Pons (tissue), 1 donor: ENCODE measurements around the gene KRT73.
"Not testable (repeated sequence)": the region's sequence is repeated elsewhere in the genome, so short reads cannot be mapped to it uniquely, and the experiment has no call there.

Experiments
- DNase-seq: peaks from one replicate; pipeline ENCODE4 v3.0.0-alpha.2; 2016; ENCODE audit warnings: low spot score

The KRT73 gene

GRCh38 chr12:52600475-52600874 is 17.9 kb downstream of the KRT73 start:
- no peak for DNase-seq

DNA sequence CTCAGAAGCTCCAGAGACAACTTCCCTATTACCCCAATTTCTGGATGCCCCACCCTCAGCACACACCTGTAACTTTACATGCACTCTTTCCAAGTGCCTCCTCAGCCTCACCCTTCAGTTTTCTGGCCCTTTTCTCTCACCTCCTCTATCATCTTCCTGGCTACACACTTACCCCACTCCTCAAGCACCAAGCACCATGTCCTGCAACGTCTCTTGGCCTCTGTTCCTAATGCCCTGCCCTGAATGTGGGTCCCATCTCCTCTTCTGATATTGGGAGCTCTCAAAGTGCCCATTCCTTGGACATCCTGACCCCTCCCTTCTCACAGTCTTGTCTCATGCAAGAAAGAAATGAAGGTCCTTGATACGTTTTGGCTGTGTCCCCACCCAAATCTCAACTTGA is 18.3 kb downstream of the KRT73 start:
- no peak for DNase-seq

DNA sequence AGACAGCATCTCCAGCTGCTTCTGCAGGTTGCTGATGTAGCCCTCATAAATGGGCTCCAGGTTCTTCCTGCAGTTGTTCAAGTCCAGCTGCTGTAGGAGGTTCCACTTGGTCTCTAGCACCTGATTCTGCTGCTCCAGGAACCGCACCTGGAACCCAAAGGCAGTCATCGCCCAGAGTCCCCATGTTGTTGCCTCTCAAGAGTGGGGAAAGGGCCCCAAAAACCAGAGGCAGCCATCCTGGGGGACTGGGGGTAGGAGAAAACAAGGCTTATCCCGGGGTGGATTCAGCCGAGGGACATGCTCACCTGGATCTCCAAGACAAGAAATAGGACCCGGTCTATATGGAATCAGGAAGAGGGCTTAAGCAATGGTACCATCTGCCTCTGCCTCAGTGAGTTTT is 19.4 kb downstream of the KRT73 start:
- DNase-seq: no peak

DNA sequence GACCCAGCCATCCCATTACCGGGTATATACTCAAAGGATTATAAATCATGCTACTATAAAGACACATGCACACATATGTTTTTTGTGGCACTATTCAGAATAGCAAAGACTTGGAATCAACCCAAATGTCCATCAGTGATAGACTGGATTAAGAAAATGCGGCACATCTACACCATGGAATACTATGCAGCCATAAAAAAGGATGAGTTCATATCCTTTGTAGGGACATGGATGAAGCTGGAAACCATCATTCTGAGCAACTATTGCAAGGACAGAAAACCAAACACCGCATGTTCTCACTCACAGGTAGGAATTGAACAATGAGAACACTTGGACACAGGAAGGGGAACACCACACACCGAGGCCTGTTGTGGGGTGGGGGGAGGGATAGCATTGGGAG is 24.1 kb downstream of the KRT73 start:
- DNase-seq: not testable (repeated sequence)

DNA sequence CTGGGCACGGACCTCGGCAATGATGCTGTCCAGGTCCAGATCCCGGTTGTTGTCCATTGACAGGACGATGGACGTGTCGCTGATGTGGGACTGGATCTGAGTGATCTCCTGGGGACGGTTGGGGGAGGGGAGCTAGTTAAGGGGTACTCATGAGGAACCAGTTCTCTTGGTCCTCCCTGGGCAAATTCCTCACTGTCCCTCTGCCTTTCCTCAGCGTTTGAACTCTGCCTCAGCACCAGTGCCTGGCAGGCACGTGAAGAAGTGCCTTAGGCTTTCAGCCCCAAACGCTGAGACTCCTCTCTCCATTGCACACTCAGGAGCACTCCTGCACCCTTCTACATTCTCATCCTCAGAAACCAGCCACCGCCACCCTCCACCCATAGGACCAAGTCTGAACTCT is 26.8 kb downstream of the KRT73 start:
- DNase-seq: no peak

GRCh38 chr12:52590021-52590420 is 28.3 kb downstream of the KRT73 start:
- DNase-seq: no peak

- no peak for DNase-seq
Observed at GRCh38 chr12:52587563-52587962, 30.8 kb downstream of the KRT73 start.

DNA sequence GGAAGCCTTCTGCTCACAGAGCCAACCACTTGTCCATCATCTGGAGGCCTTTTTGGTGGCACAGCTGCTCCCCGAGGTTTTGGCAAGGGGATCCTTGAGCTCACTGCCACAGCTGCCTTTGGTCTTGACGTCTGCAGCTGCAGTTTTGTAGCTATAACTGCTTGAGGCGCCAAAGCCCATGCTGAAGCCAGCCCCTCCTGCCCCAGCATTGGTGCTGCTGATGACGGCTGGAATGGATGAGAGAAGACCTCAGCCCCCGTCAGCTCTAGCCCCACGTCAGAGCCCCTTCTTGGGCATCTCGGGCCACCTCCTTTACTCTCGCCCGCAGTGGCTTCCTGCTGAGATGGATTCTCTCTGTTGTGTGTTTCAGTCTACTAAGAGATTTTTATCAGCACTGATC is 32.4 kb downstream of the KRT73 start:
- no peak for DNase-seq

- DNase-seq: no peak
Observed at GRCh38 chr12:52585066-52585465, 33.3 kb downstream of the KRT73 start.

DNA sequence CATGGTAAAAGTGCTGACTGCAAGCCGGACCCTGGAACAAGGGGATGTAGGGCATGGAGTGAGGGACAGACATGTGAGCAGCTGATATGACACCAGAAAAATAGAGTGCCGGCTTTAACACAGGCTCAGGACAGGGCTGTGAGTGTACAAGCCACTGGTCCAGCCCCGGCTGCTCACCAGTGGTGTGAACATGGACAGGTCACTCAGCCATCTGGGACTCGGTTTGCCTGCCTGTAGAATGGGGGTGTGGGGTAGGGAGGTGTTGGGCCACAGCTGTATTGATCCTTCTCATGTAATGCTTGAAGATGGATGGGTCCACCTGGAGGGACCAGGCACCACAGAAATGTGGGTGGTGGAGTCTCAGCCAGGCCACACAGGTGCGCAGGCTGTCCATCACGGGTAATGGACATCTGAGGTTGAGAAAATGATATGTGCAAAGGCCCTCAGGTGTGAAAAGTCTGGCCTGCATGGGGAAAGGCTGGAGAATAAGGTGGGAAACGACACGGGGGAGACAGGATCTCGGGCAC is 34.1 kb downstream of the KRT73 start:
- no peak for DNase-seq

- peak; percentile 60 for DNase-seq
Observed at GRCh38 chr12:52582971-52583456, 35.3 kb downstream of the KRT73 start.

GRCh38 chr12:52582486-52582885 is 35.9 kb downstream of the KRT73 start:
- no peak for DNase-seq

GRCh38 chr12:52581481-52581880 is 36.9 kb downstream of the KRT73 start:
- no peak for DNase-seq

DNA sequence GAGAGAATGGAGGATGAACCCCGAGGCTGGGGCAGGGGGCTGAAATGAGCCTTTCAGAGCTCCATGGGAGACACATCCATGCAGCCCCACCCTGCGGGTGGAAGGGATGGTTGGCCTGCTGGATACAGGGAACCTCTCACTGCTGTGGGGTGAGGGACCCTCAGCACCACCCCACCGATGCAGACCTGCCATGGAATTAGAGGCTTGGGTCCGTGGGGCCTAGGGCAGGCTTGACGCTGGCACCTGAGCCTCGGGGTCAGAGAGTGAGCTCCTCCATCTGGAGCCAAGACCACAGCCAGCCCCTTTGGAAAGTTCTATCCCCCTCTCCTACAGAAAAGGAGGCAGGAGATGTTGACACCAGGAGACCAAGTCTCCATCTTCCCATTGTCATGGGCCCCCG is 37.3 kb downstream of the KRT73 start:
- no peak for DNase-seq

DNA sequence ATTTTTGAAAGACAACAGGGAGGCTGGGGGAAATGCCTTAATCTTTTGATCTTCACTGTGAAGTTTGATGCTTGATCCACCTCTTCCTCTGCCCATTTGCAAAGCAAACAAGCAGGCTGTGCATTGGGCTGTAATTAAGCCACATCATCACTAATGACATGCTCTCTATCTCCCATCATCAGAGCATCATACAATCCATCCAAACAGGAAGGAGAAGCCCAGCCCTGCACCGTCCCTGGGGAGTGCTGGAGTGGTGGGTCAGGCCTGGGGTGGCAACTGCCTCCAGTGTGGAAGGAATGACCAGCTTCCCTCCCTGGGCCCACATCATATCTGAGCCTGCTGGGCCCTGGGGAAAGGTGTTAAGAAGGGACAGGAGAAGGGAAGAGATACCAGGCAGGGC is 37.9 kb downstream of the KRT73 start:
- DNase-seq: no peak

DNA sequence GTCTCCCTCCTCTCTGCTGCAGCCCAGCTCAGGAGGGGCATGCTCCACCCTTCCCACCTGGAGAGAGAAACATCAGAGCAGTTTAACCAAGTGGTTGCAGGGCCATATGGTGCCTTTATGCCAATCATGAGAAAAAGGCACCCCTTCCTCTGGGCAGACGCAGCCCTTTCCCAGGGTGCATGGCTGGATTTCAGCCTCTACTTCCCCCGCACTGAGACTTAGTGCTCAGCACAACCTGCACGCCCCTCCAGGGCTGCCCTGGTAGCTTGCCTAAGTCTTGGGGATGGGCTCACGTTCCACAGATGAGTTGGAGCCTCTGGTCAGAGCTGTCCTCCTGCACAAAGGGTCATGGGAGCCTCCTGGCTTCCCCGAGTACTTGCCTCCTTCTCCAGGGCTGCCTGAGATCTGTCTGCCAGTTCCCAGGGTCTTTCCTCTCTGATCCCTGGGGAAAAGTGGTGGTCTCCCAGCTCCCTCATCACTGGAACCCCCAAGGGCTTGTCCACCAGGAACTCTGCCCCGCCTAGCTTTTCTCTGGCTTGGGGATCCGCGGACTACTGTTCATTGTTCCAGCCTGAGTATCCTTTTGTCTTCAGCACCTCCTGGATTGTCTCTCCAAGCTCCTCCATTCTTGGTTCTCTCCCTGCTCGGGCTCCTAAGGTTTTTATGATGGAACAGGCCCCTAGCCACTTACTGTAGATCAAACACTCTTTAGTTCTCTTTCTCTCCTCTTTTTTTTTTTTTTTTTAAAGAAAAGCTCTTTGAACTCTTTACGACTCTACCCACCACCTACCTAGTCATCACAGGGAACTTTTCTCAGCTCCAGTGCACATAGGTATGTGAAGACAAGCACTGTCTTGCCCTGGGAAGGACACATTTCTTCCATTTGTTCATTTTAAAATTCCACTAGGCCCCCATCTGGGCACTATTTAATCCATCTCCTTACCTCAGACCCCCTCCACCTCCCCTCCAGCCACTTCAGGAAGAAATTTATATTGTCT is 38.6 kb downstream of the KRT73 start:
- no peak for DNase-seq

DNA sequence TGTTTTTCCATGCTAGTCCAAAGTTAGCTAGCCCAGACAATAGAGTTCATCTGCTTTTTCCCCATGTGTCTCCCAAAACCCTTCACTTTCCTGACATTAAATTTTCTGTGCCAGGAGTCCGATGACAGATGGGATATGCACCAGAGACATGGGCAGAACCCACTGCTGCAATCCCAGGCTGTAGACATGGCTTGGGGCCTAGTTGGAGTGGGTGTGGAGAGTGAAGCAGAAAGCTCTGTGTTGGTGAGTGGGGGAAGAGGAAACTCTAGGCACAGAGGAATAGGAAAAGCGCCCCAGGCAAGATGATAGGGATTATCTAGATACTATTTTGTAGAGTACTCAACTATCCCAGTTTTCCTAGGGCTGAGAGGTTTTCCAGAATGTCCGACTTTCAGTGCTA is 39.9 kb downstream of the KRT73 start:
- no peak for DNase-seq

- no peak for DNase-seq
Observed at GRCh38 chr12:52577316-52577715, 41.0 kb downstream of the KRT73 start.

- no peak for DNase-seq
Observed at GRCh38 chr12:52575948-52576347, 42.4 kb downstream of the KRT73 start.

GRCh38 chr12:52575256-52575655 is 43.1 kb downstream of the KRT73 start:
- no peak for DNase-seq

GRCh38 chr12:52573743-52574142 is 44.6 kb downstream of the KRT73 start, which contains the start of gene KRT74:
Gene KRT74 (minus strand): TSS chr12:52573843. CDS start chr12:52573777, 66 bp downstream.
- no peak for DNase-seq

DNA sequence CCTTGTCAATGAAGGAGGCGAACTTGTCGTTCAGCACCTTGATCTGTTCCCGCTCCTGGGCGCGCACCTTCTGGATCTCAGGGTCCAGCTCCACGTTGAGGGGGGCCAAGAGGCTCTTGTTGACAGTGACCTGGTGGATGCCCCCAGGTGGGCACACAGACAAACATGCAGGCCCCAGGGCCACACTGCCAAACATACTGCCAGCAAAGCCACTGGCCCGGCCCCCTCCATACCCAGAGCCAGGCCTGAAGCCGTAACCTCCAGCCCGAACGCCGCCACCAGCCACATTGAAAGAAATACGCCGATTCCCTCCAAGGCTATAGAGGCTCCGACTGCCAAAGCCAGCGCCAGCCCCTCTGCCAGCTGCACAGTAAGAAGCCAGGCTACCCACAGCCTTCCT is 45.1 kb downstream of the KRT73 start:
- no peak for DNase-seq

DNA sequence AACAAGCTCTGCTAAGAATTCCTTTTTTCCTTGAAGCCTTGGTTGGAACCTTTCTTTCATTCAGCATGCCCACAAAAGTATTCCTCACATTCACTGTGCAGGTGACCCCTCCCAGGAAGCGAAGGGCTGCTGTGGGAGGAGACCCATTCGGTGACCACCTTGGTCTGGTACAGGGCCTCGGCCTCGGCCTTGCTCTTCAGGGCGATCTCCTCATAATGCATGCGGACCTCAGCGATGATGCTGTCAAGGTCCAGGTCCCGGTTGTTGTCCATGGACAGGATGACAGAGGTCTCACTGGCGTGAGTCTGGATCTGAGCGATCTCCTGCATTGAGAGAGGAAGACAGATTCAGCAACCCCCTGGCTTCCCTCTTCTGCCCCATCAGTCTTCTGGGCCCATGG is 47.8 kb downstream of the KRT73 start:
- DNase-seq: no peak
